ENCODE data around the gene CTTNBP2NL. TPM values are rescaled to one million over a fixed set of nuclear protein-coding genes. Genes with fewer than 3 reads are reported as not detected.

Gene CTTNBP2NL
- total and polyA plus RNA-seq, 10 of the 15 experiments (the other 5 are each of a cell fraction or from before 2014, with no cell fraction given): 2.1 to 11.3 (median 5.6) TPM

- ChIA-PET CTCF (no interaction called here), SMC1A (ENCODE audit: uncharacterized antibody, unreplicated experiment) (interaction anchor here (1.4 kb wide), 1 partner anchor 114 kb away, joined by 3 read pairs; no protein-coding TSS in a partner anchor), RAD21 (ENCODE audit: unreplicated experiment) (no interaction called here), POLR2A (no interaction called here)
- Histone ChIP-seq H3K4me1 (ENCODE audit: control insufficient read depth, insufficient read depth, low read length) (peaks cover 8% of the 10 kb centered on the region; the same call in 1 of the 2 replicates), H3K4me3 (peak overlapping the region; percentile 67), H3K36me3 (ENCODE audit: control insufficient read depth in 2 of 2, insufficient read depth in 2 of 2, low read length in 1 of 2) (no peaks in the 10 kb centered on the region), H3K9ac (ENCODE audit: control insufficient read depth, insufficient read depth, low read length) (no peak overlapping the region), H3K27ac (ENCODE audit: control insufficient read depth, insufficient read depth) (no peak overlapping the region), H3K4me2 (ENCODE audit: control insufficient read depth, insufficient read depth) (peak overlapping the region; percentile 81), H4K20me1 (ENCODE audit: control insufficient read depth, insufficient read depth) (no peaks in the 10 kb centered on the region), H3K9me3 (replicated peaks; ENCODE audit: control insufficient read depth, insufficient read depth, low read length) (no peaks in the 10 kb centered on the region), H3K27me3 (replicated peaks in 1 of 2; ENCODE audit: control insufficient read depth in 2 of 2, insufficient read depth in 2 of 2, low read length in 1 of 2) (peaks cover 2 to 10% of the 10 kb centered on the region in 2 experiments), H3K79me2 (ENCODE audit: control insufficient read depth, insufficient read depth, low read length) (no peaks in the 10 kb centered on the region), H2AFZ (ENCODE audit: control insufficient read depth, low read depth, low read length) (peak overlapping the region; percentile 68)
- DNase-seq (ENCODE audit: low read depth, low spot score) (no peak), FAIRE-seq (no peak), ATAC-seq (peak; percentile 31)
- under 1% methylated on average over 15 of the region's 15 CpGs for WGBS (ENCODE audit: insufficient coverage, insufficient replicate concordance, low lambda C conversion rate, missing lambda C conversion rate)
- in situ Hi-C loops (cut with MboI): no loop called here
- intact Hi-C loops (cut with micrococcal nuclease; ENCODE audit: unreplicated experiment): no loop called here
- no TSS peak for BruUV-seq (replicated peaks)
- no peak for TF ChIP-seq KAT2A (conservative IDR thresholded peaks at IDR 0.05; ENCODE audit: control insufficient read depth, low read depth, low read length)
Measured at GRCh38 chr1:112507921-112508277, 111.9 kb downstream of the CTTNBP2NL start.

- Histone ChIP-seq H3K27me3 (replicated peaks in 1 of 2; ENCODE audit: control insufficient read depth in 2 of 2, insufficient read depth in 2 of 2, low read length in 1 of 2) (peaks cover 2 to 10% of the 10 kb centered on the region in 2 experiments), H3K36me3 (ENCODE audit: control insufficient read depth in 2 of 2, insufficient read depth in 2 of 2, low read length in 1 of 2) (no peaks in the 10 kb centered on the region), H3K27ac (ENCODE audit: control insufficient read depth, insufficient read depth) (no peak within 1 kb of the TSS), H2AFZ (ENCODE audit: control insufficient read depth, low read depth, low read length) (peak within 1 kb of the TSS; percentile 68), H4K20me1 (ENCODE audit: control insufficient read depth, insufficient read depth) (no peaks in the 10 kb centered on the region), H3K4me2 (ENCODE audit: control insufficient read depth, insufficient read depth) (peak within 1 kb of the TSS; percentile 81), H3K9me3 (replicated peaks; ENCODE audit: control insufficient read depth, insufficient read depth, low read length) (no peaks in the 10 kb centered on the region), H3K9ac (ENCODE audit: control insufficient read depth, insufficient read depth, low read length) (no peak within 1 kb of the TSS), H3K4me1 (ENCODE audit: control insufficient read depth, insufficient read depth, low read length) (peaks cover 8% of the 10 kb centered on the region; the same call in 1 of the 2 replicates), H3K79me2 (ENCODE audit: control insufficient read depth, insufficient read depth, low read length) (no peaks in the 10 kb centered on the region), H3K4me3 (peak within 1 kb of the TSS; percentile 67)
- ATAC-seq (peak; percentile 88), DNase-seq (ENCODE audit: low read depth, low spot score) (no peak), FAIRE-seq (no peak)
- in situ Hi-C loops (cut with MboI) (no loop called here), intact Hi-C loops (cut with micrococcal nuclease; ENCODE audit: unreplicated experiment) (no loop called here)
- ChIA-PET CTCF (no interaction called here), POLR2A (interaction anchor here (0.5 kb wide), 1 partner anchor 110 kb away, joined by 4 read pairs; no protein-coding TSS in a partner anchor), SMC1A (ENCODE audit: uncharacterized antibody, unreplicated experiment) (interaction anchor here (1.4 kb wide), 1 partner anchor 114 kb away, joined by 3 read pairs; no protein-coding TSS in a partner anchor), RAD21 (ENCODE audit: unreplicated experiment) (no interaction called here)
- 5% methylated on average over 69 of the region's 69 CpGs for WGBS (ENCODE audit: insufficient coverage, insufficient replicate concordance, low lambda C conversion rate, missing lambda C conversion rate)
- BruUV-seq (replicated peaks): no TSS peak
- TF ChIP-seq CHD4 (IDR thresholded peaks at IDR 0.05): no peak
- TF ChIP-seq BCL3 (IDR thresholded peaks at IDR 0.05; ENCODE audit: borderline replicate concordance, insufficient read depth, low read depth, low read length, poor library complexity, severe bottlenecking): no peak
- TF ChIP-seq YY1 (IDR thresholded peaks at IDR 0.05; ENCODE audit: low read depth, low read length): peak; percentile 26; the same call in 1 of the 2 replicates
- no peak for TF ChIP-seq JUND (IDR thresholded peaks at IDR 0.05; ENCODE audit: low read depth, low read length)
- TF ChIP-seq CREB1 (IDR thresholded peaks at IDR 0.05; ENCODE audit: low read depth): 0 out of 2 replicates have a peak, but pooled peaks have one; percentile 25
- no peak for TF ChIP-seq ZNF622 (IDR thresholded peaks at IDR 0.05)
- TF ChIP-seq BHLHE40 (IDR thresholded peaks at IDR 0.05; ENCODE audit: borderline replicate concordance in 1 of 2, low read depth in 2 of 2, low read length in 1 of 2): peak in 1 of 2 experiments; percentile 49; a peak in 2 of 4 replicates
- TF ChIP-seq NR2F1 (conservative IDR thresholded peaks at IDR 0.05): no peak
- TF ChIP-seq REST (IDR thresholded peaks at IDR 0.05; ENCODE audit: low read depth, low read length): no peak
- no peak for TF ChIP-seq ZNF384 (IDR thresholded peaks at IDR 0.05; ENCODE audit: borderline replicate concordance, low read depth, low read length)
Measured at GRCh38 chr1:112508278-112509004, 112.4 kb downstream of the CTTNBP2NL start, which contains the start of gene WNT2B. Gene WNT2B (plus strand): TSS chr1:112508965. CDS start chr1:112509263, 298 bp downstream.
